H1 (cell line): ENCODE data around the gene TBC1D16.

Experiments used
- BCL11A ChIP-seq, 2 experiments: IDR thresholded peaks; one replicate each; pipeline ENCODE4 v1.6.1; 2011; ENCODE audit warnings: low read depth in 2 of 2, low read length in 2 of 2, mild to moderate bottlenecking in 2 of 2
- CEBPB ChIP-seq: IDR thresholded peaks from 2 replicates; pipeline ENCODE4 v1.6.1; 2012; ENCODE audit warnings: low read depth, low read length
- CREB1 ChIP-seq: IDR thresholded peaks from 2 replicates; pipeline ENCODE4 v1.6.1; 2012; ENCODE audit warnings: inconsistent platforms
- CTCF ChIP-seq, 3 experiments: IDR thresholded peaks; 1 replicate in 2 of 3; 2 replicates in 1 of 3; pipeline versions ENCODE4 v1.5.1 to v1.6.1; 2011; ENCODE audit warnings: low read length in 3 of 3, mild to moderate bottlenecking in 3 of 3, inconsistent platforms in 2 of 3, low read depth in 1 of 3, moderate library complexity in 1 of 3; ENCODE audit not compliant: insufficient read depth in 1 of 3; ENCODE audit errors: control extremely low read depth in 1 of 3
- EZH2 ChIP-seq: fragments of 200-600 bp; sonication (generic); IDR thresholded peaks from 2 replicates; pipeline ENCODE4 v1.7.1; 2012; ENCODE audit warnings: low read depth, mild to moderate bottlenecking, moderate library complexity, low read length, inconsistent platforms; ENCODE audit not compliant: severe bottlenecking
- MAX ChIP-seq: IDR thresholded peaks from 2 replicates; pipeline ENCODE4 v1.6.1; 2012; ENCODE audit warnings: inconsistent platforms
- POLR2A ChIP-seq, 2 experiments: IDR thresholded peaks; 1 replicate in 1 of 2; 2 replicates in 1 of 2; pipeline ENCODE4 v1.6.1; 2011; ENCODE audit warnings: low read depth in 2 of 2, low read length in 2 of 2, mild to moderate bottlenecking in 2 of 2; ENCODE audit errors: control extremely low read depth in 1 of 2
- RAD21 ChIP-seq, 2 experiments: IDR thresholded peaks in 1 of 2; conservative IDR thresholded peaks in 1 of 2; 2 replicates each; pipeline ENCODE4 v1.6.1; 2011; ENCODE audit warnings: low read depth in 2 of 2, low read length in 2 of 2, improper control_type of control experiment in 1 of 2, inconsistent platforms in 1 of 2, mild to moderate bottlenecking in 1 of 2, moderate library complexity in 1 of 2
- RBBP5 ChIP-seq: IDR thresholded peaks from 2 replicates; pipeline ENCODE4 v1.7.1; 2012; ENCODE audit warnings: low read depth, mild to moderate bottlenecking, inconsistent platforms, low read length, moderate library complexity, borderline replicate concordance
- RFX5 ChIP-seq: IDR thresholded peaks from 2 replicates; pipeline ENCODE4 v1.6.1; 2011; ENCODE audit warnings: low read depth, low read length, improper control_type of control experiment, borderline replicate concordance
- SIX5 ChIP-seq: IDR thresholded peaks from 2 replicates; pipeline ENCODE4 v1.6.1; 2011; ENCODE audit warnings: mild to moderate bottlenecking, low read depth, low read length
- TAF1 ChIP-seq: IDR thresholded peaks from 2 replicates; pipeline ENCODE4 v1.6.1; 2011; ENCODE audit warnings: mild to moderate bottlenecking, low read depth, low read length
- YY1 ChIP-seq: IDR thresholded peaks from 2 replicates; pipeline ENCODE4 v1.6.1; 2011; ENCODE audit warnings: low read depth, mild to moderate bottlenecking, low read length

GRCh38 chr17:80068301-80069222 lies 32.9 kb upstream of the TBC1D16 start:
- TF ChIP-seq CTCF (IDR thresholded peaks at IDR 0.05; ENCODE audit: control extremely low read depth in 1 of 3, insufficient read depth in 1 of 3, low read depth in 1 of 3, low read length in 3 of 3) = no peak
- no peak for TF ChIP-seq TAF1
- TF ChIP-seq POLR2A (IDR thresholded peaks at IDR 0.05; ENCODE audit: control extremely low read depth in 1 of 2, low read depth in 2 of 2, low read length in 2 of 2) = no peak
- no peak for TF ChIP-seq CREB1
- TF ChIP-seq BCL11A (IDR thresholded peaks at IDR 0.05; ENCODE audit: low read depth in 2 of 2, low read length in 2 of 2) = no peak
- no peak for TF ChIP-seq MAX
- no peak for TF ChIP-seq EZH2
- TF ChIP-seq SIX5 = no peak
- no peak for TF ChIP-seq CEBPB
- no peak for TF ChIP-seq YY1
- TF ChIP-seq RBBP5 = no peak
- TF ChIP-seq RAD21 (IDR thresholded peaks at IDR 0.05 in 1 of 2, conservative IDR thresholded peaks at IDR 0.05 in 1 of 2; ENCODE audit: low read depth in 2 of 2, low read length in 2 of 2) = no peak
- no peak for TF ChIP-seq RFX5
